ENCODE results near the gene OR1F1.
"Not testable (repeated sequence)": the region's sequence is repeated elsewhere in the genome, so short reads cannot be mapped to it uniquely, and the experiment has no call there.

The OR1F1 gene

DNA sequence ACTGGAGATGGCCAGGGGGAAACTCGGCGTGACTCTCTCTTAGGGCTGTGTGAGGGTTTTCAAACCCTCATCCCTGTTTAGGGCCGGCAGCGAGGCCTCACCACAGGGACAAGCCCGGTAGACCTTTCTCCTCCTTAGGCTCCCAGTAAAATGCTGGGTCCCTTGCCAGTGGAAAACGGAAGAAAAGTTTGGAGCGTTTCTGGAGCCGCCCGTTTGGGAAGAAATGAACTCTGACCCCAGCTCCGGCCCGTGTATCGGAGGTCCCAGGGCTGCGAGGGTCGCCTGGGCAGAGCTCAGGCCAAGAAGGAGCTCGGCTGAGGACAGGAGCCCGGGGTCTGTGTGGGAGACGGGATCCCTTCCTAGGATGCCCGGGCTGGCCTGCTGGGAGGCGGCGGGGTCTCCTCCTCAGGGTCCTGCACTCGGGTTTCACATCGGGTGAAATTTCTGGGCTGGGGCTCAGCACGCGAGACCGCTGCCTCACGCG is 29.9 kb upstream of the OR1F1 start:
- TF ChIP-seq, protein P1, sequence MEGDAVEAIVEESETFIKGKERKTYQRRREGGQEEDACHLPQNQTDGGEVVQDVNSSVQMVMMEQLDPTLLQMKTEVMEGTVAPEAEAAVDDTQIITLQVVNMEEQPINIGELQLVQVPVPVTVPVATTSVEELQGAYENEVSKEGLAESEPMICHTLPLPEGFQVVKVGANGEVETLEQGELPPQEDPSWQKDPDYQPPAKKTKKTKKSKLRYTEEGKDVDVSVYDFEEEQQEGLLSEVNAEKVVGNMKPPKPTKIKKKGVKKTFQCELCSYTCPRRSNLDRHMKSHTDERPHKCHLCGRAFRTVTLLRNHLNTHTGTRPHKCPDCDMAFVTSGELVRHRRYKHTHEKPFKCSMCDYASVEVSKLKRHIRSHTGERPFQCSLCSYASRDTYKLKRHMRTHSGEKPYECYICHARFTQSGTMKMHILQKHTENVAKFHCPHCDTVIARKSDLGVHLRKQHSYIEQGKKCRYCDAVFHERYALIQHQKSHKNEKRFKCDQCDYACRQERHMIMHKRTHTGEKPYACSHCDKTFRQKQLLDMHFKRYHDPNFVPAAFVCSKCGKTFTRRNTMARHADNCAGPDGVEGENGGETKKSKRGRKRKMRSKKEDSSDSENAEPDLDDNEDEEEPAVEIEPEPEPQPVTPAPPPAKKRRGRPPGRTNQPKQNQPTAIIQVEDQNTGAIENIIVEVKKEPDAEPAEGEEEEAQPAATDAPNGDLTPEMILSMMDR (IDR thresholded peaks at IDR 0.05) = no peak
- TF ChIP-seq ZFX (IDR thresholded peaks at IDR 0.05; ENCODE audit: borderline replicate concordance) = no peak
- H3K27ac ChIP-seq = peak overlapping the region; percentile 84

DNA sequence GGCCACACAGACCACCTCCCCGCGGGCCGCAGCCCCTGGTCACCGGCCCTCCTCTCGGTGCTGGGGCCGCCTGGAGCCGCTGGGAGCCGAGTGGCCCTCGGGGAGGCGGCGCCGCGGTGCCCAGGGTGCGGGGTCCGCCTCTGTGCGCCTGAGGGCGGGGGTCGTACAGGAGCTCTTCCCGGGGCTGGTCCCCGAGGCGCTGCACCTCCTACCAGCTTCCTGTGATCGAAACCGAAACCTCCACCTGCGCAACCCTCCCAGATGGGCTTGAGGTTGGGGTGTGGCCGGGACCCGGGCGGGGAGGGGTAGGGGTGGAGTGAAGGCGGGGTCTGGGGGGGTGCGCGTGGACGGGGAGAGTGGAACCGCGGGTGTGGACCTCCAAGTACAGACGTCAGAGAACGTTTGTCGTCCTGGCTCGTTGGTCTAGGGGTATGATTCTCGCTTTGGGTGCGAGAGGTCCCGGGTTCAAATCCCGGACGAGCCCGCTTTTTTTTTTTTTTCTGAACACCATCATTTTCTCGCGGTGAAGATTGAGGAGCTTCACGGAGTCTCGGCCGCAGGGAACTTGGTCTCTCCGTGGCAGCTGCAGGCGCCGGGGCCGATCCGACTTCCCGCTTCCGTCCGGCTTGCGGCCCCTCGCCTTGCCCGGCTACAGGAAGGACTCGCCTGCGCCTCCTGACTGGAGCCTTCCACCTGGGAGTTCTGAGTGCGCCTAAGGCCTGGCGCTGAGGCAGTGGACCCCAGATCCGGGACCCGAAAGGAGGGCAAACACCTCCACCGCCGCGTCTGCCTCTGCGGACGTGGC is 29.3 kb upstream of the OR1F1 start:
- TF ChIP-seq, protein P1 (IDR thresholded peaks at IDR 0.05) = no peak
- TF ChIP-seq ZFX (IDR thresholded peaks at IDR 0.05; ENCODE audit: borderline replicate concordance) = no peak
- H3K27ac ChIP-seq = peak overlapping the region; percentile 84

DNA sequence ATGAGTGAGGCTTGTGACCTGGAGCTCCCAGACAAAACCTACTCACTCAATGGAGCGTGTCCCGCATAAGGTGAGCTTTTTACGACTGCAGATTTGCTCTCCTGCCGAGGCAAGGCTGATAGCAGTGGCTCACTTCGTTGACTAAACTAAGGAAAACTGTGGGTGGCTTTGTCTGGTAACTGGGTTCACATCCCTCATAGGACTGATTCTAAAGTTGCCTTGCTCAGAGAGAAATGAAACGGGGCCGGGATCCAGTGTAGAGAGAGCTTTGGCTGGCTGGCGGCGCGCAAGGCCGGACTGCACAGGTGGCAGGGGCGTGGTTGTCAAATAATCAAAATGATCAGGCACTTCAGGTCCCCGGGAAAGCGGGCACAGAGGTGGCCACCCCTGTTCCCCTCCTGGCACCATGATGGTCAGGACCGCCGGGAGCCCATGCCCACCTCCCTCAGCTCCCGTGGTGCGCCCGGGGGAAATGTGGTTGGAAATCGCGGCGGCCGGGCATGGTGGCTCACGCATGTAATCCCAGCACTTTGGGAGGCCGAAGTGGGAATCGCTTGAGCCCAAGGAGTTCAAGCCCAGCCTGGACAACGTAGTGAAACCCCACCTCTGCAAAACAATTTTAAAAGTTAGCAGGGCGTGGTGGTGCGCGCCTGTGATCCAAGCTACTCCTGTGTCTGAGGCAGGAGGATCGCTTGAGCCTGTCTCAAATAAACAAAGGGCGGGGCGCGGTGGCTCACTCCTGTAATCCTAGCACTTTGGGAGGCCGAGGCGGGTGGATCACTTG is 26.6 kb upstream of the OR1F1 start:
- H3K27ac ChIP-seq = peak overlapping the region; percentile 92
- TF ChIP-seq, protein P1 (IDR thresholded peaks at IDR 0.05) = no peak
- TF ChIP-seq ZFX (IDR thresholded peaks at IDR 0.05; ENCODE audit: borderline replicate concordance) = no peak

DNA sequence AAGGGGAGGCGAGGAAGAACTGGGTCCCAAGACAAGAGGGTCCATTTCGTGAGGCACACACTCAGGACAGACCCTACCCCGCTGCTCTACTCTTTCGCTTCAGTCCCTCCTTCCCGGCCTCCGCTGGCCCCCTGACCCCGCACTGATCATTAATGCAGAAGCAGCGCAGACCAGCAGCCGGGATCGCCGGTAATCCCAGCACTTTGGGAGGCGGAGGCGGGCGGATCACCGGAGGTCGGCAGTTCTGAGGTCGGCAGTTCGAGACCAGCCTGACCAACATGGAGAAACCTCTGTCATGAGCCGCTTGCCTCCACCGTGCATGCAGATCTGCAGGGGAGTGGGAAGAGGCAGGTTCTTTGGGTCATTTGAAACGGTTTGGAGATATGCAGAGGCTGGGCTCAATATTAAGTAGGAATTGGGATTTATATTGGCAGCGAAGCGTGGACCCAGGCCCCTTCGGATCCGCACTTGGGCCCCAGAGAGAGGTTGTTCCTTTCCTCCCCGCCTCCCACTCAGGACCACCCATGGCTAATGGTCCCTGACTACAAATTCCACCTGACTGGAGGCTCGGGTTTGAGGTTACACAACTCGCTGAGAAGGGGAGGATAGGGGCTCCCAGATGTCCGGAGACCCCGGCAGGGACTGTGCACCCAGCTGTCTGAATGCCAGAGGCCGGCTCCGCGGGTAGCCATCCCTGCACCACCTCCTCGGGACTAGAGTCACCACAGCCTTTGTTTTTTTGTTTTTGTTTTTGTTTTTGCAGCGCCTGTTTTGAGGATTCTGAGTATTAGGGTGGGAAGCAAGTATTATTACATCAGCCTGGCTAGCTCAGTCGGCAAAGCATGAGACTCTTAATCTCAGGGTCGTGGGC is 23.6 kb upstream of the OR1F1 start:
- TF ChIP-seq ZFX (IDR thresholded peaks at IDR 0.05; ENCODE audit: borderline replicate concordance) = no peak
- TF ChIP-seq, protein P1 (IDR thresholded peaks at IDR 0.05) = no peak
- H3K27ac ChIP-seq = no peak overlapping the region

DNA sequence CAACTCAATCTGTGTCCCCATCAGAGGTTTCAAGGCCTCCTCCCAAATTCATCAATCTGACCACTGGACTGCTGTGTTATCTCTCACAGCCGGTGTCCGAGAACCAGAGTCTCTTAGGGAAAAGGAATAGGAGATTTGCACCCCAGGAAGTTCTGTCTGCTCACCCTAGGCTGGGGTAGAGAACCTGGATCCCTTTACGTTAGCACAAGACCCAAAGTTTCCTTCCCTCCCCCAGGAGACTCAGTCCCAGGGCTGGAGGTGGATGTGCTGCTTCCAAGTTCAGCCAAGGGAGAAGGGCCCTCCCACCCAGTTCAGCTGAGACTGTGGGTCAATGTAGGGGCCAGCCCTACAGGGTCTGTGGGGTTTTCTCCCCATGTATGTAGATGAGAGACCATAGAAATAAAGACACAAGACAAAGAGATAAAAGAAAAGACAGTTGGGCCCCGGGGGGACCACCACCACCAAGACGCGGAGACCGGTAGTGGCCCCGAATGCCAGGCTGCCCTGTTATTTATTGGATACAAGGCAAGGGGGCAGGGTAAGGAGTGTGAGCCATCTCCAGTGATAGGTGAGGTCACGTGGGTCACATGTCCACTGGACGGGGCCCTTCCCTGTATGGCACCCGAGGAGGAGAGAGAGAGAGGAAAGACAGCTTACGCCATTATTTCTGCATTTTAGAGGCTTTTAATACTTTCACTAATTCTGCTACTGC is 22.7 kb upstream of the OR1F1 start:
- H3K27ac ChIP-seq = no peak overlapping the region

DNA sequence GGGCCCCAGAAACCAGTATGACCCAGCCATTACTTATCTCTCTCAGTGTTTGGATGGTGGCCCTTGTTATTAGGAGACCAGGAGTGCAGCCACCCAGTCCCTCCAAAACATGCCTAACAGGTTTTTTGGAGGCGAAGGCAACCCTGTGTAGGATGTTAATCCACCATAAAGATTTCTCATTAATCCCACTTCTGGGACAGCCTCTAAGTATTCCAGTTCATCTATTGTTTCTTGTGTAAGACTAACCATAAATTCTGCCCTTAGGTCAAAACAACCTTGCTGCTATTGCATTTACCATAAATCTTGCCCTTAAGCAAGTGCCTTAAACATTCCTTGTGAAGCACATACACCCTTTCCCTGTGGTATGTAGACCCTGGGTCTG is 21.5 kb upstream of the OR1F1 start:
- TF ChIP-seq, protein P1 (IDR thresholded peaks at IDR 0.05) = no peak
- TF ChIP-seq ZFX (IDR thresholded peaks at IDR 0.05; ENCODE audit: borderline replicate concordance) = no peak
- H3K27ac ChIP-seq = no peak overlapping the region

More for the DNA sequence above, 22.7 kb upstream of the OR1F1 start:
- no peak for TF ChIP-seq ZFX (IDR thresholded peaks at IDR 0.05; ENCODE audit: borderline replicate concordance)
- TF ChIP-seq, protein P1 (IDR thresholded peaks at IDR 0.05) = no peak

DNA sequence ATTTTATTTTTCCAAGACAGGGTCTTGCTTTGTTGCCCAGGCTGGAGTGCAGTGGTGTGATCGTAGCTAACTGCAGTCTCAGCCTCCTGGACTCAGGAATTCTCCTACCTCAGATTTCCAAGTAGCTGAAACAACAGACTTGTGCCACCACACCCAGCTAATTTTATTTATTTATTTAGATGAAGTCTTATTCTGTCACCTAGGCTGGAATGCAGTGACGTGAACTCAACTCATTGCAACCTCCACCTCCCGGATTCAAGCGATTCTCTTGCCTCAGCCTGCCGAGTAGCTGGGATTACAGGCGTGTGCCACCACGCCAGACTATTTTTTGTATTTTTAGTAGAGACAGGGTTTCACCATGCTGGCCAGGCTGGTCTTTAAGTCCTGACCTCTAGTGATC is 19.3 kb upstream of the OR1F1 start:
- not testable (repeated sequence) for H3K27ac ChIP-seq
